Activated effector memory CD4-positive, alpha-beta T cell treated with anti-CD3 and anti-CD28 coated beads, Interleukin-2, amount 50 U/mL, for 16 hours (primary cell): Measurements from ENCODE around the gene NFATC1.

ENCODE experiments used
- DNase-seq: peaks from one replicate; pipeline ENCODE4 v3.0.0-alpha.2; 2020

The NFATC1 gene

GRCh38 chr18:79525556-79526467 is 130.1 kb downstream of the NFATC1 start:
- DNase-seq: peak; percentile 61

GRCh38 chr18:79526468-79527460 is 131.0 kb downstream of the NFATC1 start:
- DNase-seq: peak; percentile 61

GRCh38 chr18:79527656-79528315 is 132.1 kb downstream of the NFATC1 start:
- peak; percentile 58 for DNase-seq

GRCh38 chr18:79528316-79528695 is 132.6 kb downstream of the NFATC1 start:
- DNase-seq: peak; percentile 59

- peak; percentile 88 for DNase-seq
Observed at GRCh38 chr18:79528846-79529245, 133.1 kb downstream of the NFATC1 start.

- DNase-seq: no peak
Observed at GRCh38 chr18:79529296-79529695, 133.6 kb downstream of the NFATC1 start.

GRCh38 chr18:79529991-79530390 is 134.3 kb downstream of the NFATC1 start:
- peak; percentile 55 for DNase-seq

- peak; percentile 30 for DNase-seq
Observed at GRCh38 chr18:79530821-79531220, 135.1 kb downstream of the NFATC1 start.

- peak; percentile 60 for DNase-seq
Observed at GRCh38 chr18:79531386-79531785, 135.7 kb downstream of the NFATC1 start.

GRCh38 chr18:79531926-79532312 is 136.2 kb downstream of the NFATC1 start:
- peak; percentile 30 for DNase-seq

GRCh38 chr18:79532313-79533007 is 136.7 kb downstream of the NFATC1 start:
- DNase-seq: peak; percentile 54

GRCh38 chr18:79533146-79533545 is 137.4 kb downstream of the NFATC1 start:
- DNase-seq: peak; percentile 57

- peak; percentile 45 for DNase-seq
Observed at GRCh38 chr18:79533591-79533990, 137.9 kb downstream of the NFATC1 start.

GRCh38 chr18:79534356-79534755 is 138.6 kb downstream of the NFATC1 start:
- peak; percentile 44 for DNase-seq

GRCh38 chr18:79537758-79538157 is 142.0 kb downstream of the NFATC1 start:
- DNase-seq: no peak

GRCh38 chr18:79538635-79539034 is 142.9 kb downstream of the NFATC1 start:
- DNase-seq: no peak

- no peak for DNase-seq
Observed at GRCh38 chr18:79540161-79540903, 144.6 kb downstream of the NFATC1 start.

GRCh38 chr18:79540904-79541282 is 145.2 kb downstream of the NFATC1 start:
- no peak for DNase-seq

GRCh38 chr18:79542213-79542612 is 146.5 kb downstream of the NFATC1 start:
- no peak for DNase-seq

- no peak for DNase-seq
Observed at GRCh38 chr18:79542876-79543750, 147.4 kb downstream of the NFATC1 start.
